ENCODE measurements around the gene CEP192. TPM values are rescaled to one million over a fixed set of nuclear protein-coding genes. Genes with fewer than 3 reads are reported as not detected.

CEP192 gene
- total and polyA plus RNA-seq, 10 of the 15 experiments (the other 5 are each of a cell fraction or from before 2014, with no cell fraction given), result 15.4 to 58.2 (median 29.6) TPM

DNA sequence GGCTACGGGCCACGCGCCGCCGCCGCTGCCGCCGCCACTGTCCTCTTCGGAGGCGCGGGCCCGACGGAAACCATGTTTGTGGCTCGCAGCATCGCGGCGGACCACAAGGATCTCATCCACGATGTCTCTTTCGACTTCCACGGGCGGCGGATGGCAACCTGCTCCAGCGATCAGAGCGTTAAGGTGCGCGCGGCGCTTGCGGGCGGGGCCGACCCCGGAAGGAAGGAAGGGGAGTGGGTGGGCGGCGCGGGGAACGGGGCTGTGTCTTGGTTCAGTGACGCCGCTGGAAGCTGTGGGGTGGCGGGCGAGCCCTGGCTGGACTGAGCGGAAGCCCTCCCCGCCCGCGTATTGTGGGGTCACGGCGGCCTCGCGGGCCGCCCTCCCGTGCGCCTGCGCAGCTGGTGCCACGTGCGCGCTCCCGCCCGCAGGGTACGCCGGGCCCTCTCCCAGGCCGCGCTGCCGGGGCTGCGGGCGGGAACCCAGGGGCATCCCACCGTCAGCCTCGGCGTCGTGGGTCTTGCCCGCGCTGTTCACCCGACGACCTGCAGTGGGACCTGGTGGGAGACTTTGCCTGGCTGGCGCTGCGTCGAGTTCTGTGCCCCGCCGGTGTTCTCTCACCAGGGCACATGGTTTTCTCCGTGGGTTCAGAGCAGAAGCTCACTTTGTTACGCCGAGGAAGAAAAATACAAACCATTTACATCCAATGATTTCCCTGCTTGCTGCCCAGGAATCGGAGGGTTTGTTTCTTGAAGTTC, 42.9 kb upstream of the CEP192 start (continued):
- TF ChIP-seq CHD1 (IDR thresholded peaks at IDR 0.05; ENCODE audit: low read depth, low read length) (no peak), RCOR1 (conservative IDR thresholded peaks at IDR 0.05; ENCODE audit: low read depth, low read length) (0 out of 2 replicates have a peak, but pooled peaks have one; percentile 4), EED (IDR thresholded peaks at IDR 0.05; ENCODE audit: low read depth) (0 out of 2 replicates have a peak, but pooled peaks have one; percentile 14), NFYA (IDR thresholded peaks at IDR 0.05; ENCODE audit: borderline replicate concordance, low read depth, low read length) (no peak), BRCA1 (IDR thresholded peaks at IDR 0.05; ENCODE audit: low read depth, low read length) (no peak), CBFB (IDR thresholded peaks at IDR 0.05; ENCODE audit: low read depth) (no peak), RAD51 (IDR thresholded peaks at IDR 0.05) (no peak), SP1 (IDR thresholded peaks at IDR 0.05; ENCODE audit: low read depth, low read length) (peak; percentile 70), GABPA (IDR thresholded peaks at IDR 0.05; ENCODE audit: low read depth) (no peak), SIN3A (IDR thresholded peaks at IDR 0.05; ENCODE audit: low read depth, low read length) (peak; percentile 63), ZNF384 (IDR thresholded peaks at IDR 0.05; ENCODE audit: borderline replicate concordance, low read depth, low read length) (no peak), IKZF2 (IDR thresholded peaks at IDR 0.05) (peak; percentile 16 to 24; a peak in 2 of 4 replicates), NRF1 (conservative IDR thresholded peaks at IDR 0.05; ENCODE audit: low read depth, low read length) (peak; percentile 86), SREBF1 (IDR thresholded peaks at IDR 0.05; ENCODE audit: low read length) (no peak), ZNF207 (IDR thresholded peaks at IDR 0.05; ENCODE audit: borderline replicate concordance) (peak; percentile 73; the same call in 1 of the 2 replicates), STAT1 (conservative IDR thresholded peaks at IDR 0.05) (peak; percentile 40; the same call in 1 of the 2 replicates), YBX1 (IDR thresholded peaks at IDR 0.05) (no peak), HCFC1 (IDR thresholded peaks at IDR 0.05; ENCODE audit: low read length) (0 out of 2 replicates have a peak, but pooled peaks have one; percentile 8), STAT3 (IDR thresholded peaks at IDR 0.05; ENCODE audit: low read depth, low read length) (no peak), SUPT20H (IDR thresholded peaks at IDR 0.05; ENCODE audit: borderline replicate concordance, control insufficient read depth, low read depth, low read length) (no peak), NBN (IDR thresholded peaks at IDR 0.05) (peak; percentile 80), TAF1 (IDR thresholded peaks at IDR 0.05; ENCODE audit: borderline replicate concordance, low read depth, low read length) (no peak), MYC (IDR thresholded peaks at IDR 0.05; ENCODE audit: insufficient read depth, insufficient read length, insufficient replicate concordance, low read length, severe bottlenecking) (peak; percentile 96), KDM1A (IDR thresholded peaks at IDR 0.05; ENCODE audit: borderline replicate concordance) (no peak), CBX5 (IDR thresholded peaks at IDR 0.05; ENCODE audit: low read depth) (peak; percentile 61; the same call in 1 of the 2 replicates)
- TF ChIP-seq, protein P1, sequence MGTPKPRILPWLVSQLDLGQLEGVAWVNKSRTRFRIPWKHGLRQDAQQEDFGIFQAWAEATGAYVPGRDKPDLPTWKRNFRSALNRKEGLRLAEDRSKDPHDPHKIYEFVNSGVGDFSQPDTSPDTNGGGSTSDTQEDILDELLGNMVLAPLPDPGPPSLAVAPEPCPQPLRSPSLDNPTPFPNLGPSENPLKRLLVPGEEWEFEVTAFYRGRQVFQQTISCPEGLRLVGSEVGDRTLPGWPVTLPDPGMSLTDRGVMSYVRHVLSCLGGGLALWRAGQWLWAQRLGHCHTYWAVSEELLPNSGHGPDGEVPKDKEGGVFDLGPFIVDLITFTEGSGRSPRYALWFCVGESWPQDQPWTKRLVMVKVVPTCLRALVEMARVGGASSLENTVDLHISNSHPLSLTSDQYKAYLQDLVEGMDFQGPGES (IDR thresholded peaks at IDR 0.05), result no peak
- TF ChIP-seq, protein P2, sequence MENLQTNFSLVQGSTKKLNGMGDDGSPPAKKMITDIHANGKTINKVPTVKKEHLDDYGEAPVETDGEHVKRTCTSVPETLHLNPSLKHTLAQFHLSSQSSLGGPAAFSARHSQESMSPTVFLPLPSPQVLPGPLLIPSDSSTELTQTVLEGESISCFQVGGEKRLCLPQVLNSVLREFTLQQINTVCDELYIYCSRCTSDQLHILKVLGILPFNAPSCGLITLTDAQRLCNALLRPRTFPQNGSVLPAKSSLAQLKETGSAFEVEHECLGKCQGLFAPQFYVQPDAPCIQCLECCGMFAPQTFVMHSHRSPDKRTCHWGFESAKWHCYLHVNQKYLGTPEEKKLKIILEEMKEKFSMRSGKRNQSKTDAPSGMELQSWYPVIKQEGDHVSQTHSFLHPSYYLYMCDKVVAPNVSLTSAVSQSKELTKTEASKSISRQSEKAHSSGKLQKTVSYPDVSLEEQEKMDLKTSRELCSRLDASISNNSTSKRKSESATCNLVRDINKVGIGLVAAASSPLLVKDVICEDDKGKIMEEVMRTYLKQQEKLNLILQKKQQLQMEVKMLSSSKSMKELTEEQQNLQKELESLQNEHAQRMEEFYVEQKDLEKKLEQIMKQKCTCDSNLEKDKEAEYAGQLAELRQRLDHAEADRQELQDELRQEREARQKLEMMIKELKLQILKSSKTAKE (IDR thresholded peaks at IDR 0.05; ENCODE audit: low read depth, poor library complexity, severe bottlenecking), result no peak
- TF ChIP-seq, protein P3, sequence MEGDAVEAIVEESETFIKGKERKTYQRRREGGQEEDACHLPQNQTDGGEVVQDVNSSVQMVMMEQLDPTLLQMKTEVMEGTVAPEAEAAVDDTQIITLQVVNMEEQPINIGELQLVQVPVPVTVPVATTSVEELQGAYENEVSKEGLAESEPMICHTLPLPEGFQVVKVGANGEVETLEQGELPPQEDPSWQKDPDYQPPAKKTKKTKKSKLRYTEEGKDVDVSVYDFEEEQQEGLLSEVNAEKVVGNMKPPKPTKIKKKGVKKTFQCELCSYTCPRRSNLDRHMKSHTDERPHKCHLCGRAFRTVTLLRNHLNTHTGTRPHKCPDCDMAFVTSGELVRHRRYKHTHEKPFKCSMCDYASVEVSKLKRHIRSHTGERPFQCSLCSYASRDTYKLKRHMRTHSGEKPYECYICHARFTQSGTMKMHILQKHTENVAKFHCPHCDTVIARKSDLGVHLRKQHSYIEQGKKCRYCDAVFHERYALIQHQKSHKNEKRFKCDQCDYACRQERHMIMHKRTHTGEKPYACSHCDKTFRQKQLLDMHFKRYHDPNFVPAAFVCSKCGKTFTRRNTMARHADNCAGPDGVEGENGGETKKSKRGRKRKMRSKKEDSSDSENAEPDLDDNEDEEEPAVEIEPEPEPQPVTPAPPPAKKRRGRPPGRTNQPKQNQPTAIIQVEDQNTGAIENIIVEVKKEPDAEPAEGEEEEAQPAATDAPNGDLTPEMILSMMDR (IDR thresholded peaks at IDR 0.05 in 2 of 3, conservative IDR thresholded peaks at IDR 0.05 in 1 of 3; ENCODE audit: control insufficient read depth in 2 of 3, extremely low read depth in 1 of 3, insufficient read depth in 1 of 3, low read depth in 3 of 3, low read length in 3 of 3), result no peak
